ENCODE results near the gene RAI1. TPM values are rescaled to one million over a fixed set of nuclear protein-coding genes. Genes with fewer than 3 reads are reported as not detected.

Gene RAI1
- polyA plus RNA-seq, 6 donors from 2014 or later: 1.9 to 3.8 (median 2.6) TPM

DNA sequence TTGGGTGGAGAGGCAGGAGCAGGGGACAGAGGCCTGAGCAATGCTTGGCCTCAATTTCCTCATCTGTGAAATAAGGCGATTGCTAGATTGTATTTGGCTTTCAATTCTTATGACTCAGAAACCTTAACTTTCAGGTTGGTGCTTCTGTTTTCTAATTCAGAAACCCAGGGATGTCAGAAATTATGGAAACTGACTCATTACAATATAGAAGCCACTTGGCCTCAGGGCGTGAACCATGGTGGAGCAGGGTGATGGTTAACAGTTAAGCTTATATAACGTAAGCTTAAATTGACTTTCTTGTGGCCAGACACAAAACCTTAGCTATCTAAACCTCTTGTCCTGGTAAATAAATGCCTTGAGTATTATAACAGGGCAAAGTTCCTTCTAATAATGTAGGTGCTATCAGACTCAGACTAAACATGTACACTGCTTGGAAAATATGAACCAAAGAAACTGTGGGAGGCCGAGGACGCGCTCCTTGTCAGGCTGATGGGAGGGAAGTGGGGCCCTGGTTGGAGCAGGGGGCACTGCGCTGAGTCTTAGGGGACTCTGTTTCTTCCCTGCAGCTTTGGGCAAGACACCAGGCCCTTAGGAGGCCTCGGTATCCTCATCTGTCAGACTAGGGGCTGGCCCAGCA, 172.7 kb downstream of the RAI1 start:
- Mint-ChIP-seq H3K27ac (peak overlapping the region in 1 of 6 donors; percentile 42), H3K36me3 (no peaks in the 10 kb centered on the region), H3K27me3 (no peaks in the 10 kb centered on the region), H3K4me3 (no peak overlapping the region), H3K9me3 (no peaks in the 10 kb centered on the region), H3K4me1 (peaks cover 24 to 33% (median 31%) of the 10 kb centered on the region in 3 donors)
- ATAC-seq (ENCODE audit: low read depth in 2 of 2): no peak
- DNase-seq: no peak

DNA sequence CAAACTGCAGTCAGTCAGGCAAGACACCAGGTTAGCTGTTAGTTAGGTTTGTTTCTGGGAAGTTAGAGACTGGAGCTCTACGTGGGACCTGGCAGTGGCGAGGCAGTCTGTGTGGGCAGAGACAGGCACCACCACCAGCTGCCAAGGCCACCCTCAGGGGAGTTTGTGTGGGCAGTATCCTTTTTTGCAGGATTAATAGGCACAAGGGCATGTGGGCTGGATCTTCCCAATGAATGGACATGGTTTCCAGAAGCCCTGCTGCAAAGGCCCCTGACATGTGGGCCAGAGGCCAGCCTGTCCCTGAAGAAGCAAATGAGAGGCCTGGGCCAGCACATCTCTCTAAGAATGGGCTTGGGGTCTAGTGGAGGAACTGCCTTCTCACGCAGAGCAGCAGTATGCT, 174.7 kb downstream of the RAI1 start:
- Mint-ChIP-seq H3K4me1 (peaks cover 13 to 14% (median 13%) of the 10 kb centered on the region in 3 donors), H3K27me3 (no peaks in the 10 kb centered on the region), H3K9me3 (no peaks in the 10 kb centered on the region), H3K4me3 (no peak overlapping the region), H3K36me3 (no peaks in the 10 kb centered on the region), H3K27ac (peak overlapping the region in 1 of 6 donors; percentile 53)
- DNase-seq (no peak), ATAC-seq (ENCODE audit: low read depth in 2 of 2) (no peak)

DNA sequence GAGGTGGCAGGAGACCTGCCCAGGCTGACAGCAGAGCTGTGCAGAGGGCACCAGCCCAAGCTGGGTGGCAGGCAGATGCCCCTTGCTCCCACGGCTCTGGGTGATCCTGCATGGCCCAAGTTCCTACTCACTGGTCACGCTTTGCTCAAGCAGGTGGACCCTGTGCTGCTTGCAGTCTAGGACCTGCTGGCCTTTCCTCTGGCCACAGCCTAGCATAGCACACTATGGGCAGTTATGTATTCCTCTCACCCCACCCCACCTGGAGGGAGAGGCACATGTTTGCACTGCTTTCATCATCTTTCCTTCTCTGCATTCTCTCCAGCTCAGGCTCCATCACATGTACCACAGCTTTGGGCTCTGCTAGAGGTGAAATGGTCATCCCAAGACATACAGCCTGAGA, 175.1 kb downstream of the RAI1 start:
- H3K36me3 Mint-ChIP-seq: no peaks in the 10 kb centered on the region
- no peaks in the 10 kb centered on the region for H3K27me3 Mint-ChIP-seq
- peak overlapping the region in 1 of 6 donors; percentile 49 for H3K27ac Mint-ChIP-seq
- ATAC-seq (ENCODE audit: low read depth in 2 of 2) (no peak), DNase-seq (no peak)
- no peaks in the 10 kb centered on the region for H3K9me3 Mint-ChIP-seq
- peaks cover 9 to 10% (median 9%) of the 10 kb centered on the region in 3 donors for H3K4me1 Mint-ChIP-seq
- H3K4me3 Mint-ChIP-seq: no peak overlapping the region

DNA sequence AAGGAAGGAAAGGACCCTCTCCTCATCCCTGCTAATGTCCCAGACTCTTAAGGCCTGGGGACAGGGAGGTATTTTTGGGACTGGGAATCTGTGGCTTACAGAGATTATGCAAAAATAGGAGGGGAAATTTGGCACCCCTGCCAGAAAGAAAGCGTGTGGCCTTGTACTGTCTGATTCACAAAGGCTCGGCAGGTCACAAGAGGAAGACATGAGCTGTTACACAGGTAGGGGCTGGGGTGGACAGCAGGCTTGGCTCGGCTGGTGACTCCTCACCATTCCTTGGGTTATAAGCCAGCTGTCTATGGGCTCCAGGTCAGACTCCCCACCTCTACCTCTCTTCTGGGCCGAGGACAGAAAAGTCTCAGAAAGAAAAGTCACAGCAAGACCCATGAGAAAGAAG, 176.2 kb downstream of the RAI1 start:
- Mint-ChIP-seq H3K27me3 (no peaks in the 10 kb centered on the region), H3K27ac (peak overlapping the region in 1 of 6 donors; percentile 86), H3K4me3 (peak overlapping the region in 1 of 8 donors; percentile 61), H3K4me1 (peaks cover 0 to 3% (median 0%) of the 10 kb centered on the region in 3 donors), H3K36me3 (no peaks in the 10 kb centered on the region), H3K9me3 (no peaks in the 10 kb centered on the region)
- DNase-seq (no peak), ATAC-seq (ENCODE audit: low read depth in 2 of 2) (no peak)

- peaks cover 0 to 3% (median 0%) of the 10 kb centered on the region in 3 donors for H3K4me1 Mint-ChIP-seq
- no peak overlapping the region for H3K27ac Mint-ChIP-seq
- no peak overlapping the region for H3K4me3 Mint-ChIP-seq
- no peaks in the 10 kb centered on the region for H3K27me3 Mint-ChIP-seq
- ATAC-seq (ENCODE audit: low read depth in 2 of 2) (peak; percentile 97 to 98), DNase-seq (peak; percentile 67)
- H3K36me3 Mint-ChIP-seq: no peaks in the 10 kb centered on the region
- H3K9me3 Mint-ChIP-seq: no peaks in the 10 kb centered on the region
Observed at GRCh38 chr17:17859909-17860765, 178.9 kb downstream of the RAI1 start.

- ATAC-seq (ENCODE audit: low read depth in 2 of 2) (no peak), DNase-seq (no peak)
- H3K36me3 Mint-ChIP-seq: no peaks in the 10 kb centered on the region
- no peaks in the 10 kb centered on the region for H3K27me3 Mint-ChIP-seq
- H3K4me1 Mint-ChIP-seq: peaks cover 0 to 3% (median 0%) of the 10 kb centered on the region in 3 donors
- no peak overlapping the region for H3K4me3 Mint-ChIP-seq
- no peaks in the 10 kb centered on the region for H3K9me3 Mint-ChIP-seq
- peak overlapping the region in 1 of 6 donors; percentile 68 for H3K27ac Mint-ChIP-seq
Observed at GRCh38 chr17:17860766-17861107, 179.5 kb downstream of the RAI1 start.

Other genes starting within 250 kb of the RAI1 start
- gene MED9, start 204.5 kb upstream of the RAI1 start, polyA plus RNA-seq (ENCODE audit: low read depth in 6 of 6): 10 to 100 TPM; 14.7 to 25.9 (median 18.5) TPM
- under 1 TPM in 2 of 6 donors, not detected in 4; 0.21 to 0.27 TPM for gene RASD1, start 185.1 kb upstream of the RAI1 start, polyA plus RNA-seq (ENCODE audit: low read depth in 6 of 6)
- 10 to 100 TPM; 16.3 to 28.0 (median 21.3) TPM for gene PEMT, start 89.8 kb upstream of the RAI1 start, polyA plus RNA-seq (ENCODE audit: low read depth in 6 of 6)
- gene SREBF1, start 155.5 kb downstream of the RAI1 start, polyA plus RNA-seq (ENCODE audit: low read depth in 6 of 6): 10 to 100 TPM in 1 of 6 donors, 1 to 10 TPM in 5; 4.8 to 10.0 (median 5.4) TPM